GM21515 (cell line): ENCODE data around the gene MAP3K9.

Source experiments
- ATAC-seq: cut with Tn5 transposase; IDR thresholded peaks from one replicate; pipeline ENCODE4 v1.9.1; 2021; ENCODE audit not compliant: unreplicated experiment

Gene MAP3K9

GRCh38 chr14:70788898-70789297 lies 20.4 kb downstream of the MAP3K9 start:
- no peak for ATAC-seq

GRCh38 chr14:70785556-70785955 lies 23.8 kb downstream of the MAP3K9 start:
- no peak for ATAC-seq

GRCh38 chr14:70784886-70785285 lies 24.4 kb downstream of the MAP3K9 start:
- no peak for ATAC-seq

GRCh38 chr14:70782361-70782760 lies 27.0 kb downstream of the MAP3K9 start:
- ATAC-seq: no peak

GRCh38 chr14:70780396-70781075 lies 28.8 kb downstream of the MAP3K9 start:
- peak; percentile 62 for ATAC-seq

GRCh38 chr14:70779667-70780066 lies 29.6 kb downstream of the MAP3K9 start:
- no peak for ATAC-seq

GRCh38 chr14:70776197-70776596 lies 33.1 kb downstream of the MAP3K9 start:
- ATAC-seq: no peak

GRCh38 chr14:70773182-70773862 lies 36.0 kb downstream of the MAP3K9 start:
- ATAC-seq: no peak

- ATAC-seq: no peak
Observed at GRCh38 chr14:70771781-70772212, 37.5 kb downstream of the MAP3K9 start.

- no peak for ATAC-seq
Observed at GRCh38 chr14:70770490-70770889, 38.8 kb downstream of the MAP3K9 start.

GRCh38 chr14:70759398-70759797 lies 49.9 kb downstream of the MAP3K9 start:
- no peak for ATAC-seq

- ATAC-seq: no peak
Observed at GRCh38 chr14:70755655-70756054, 53.7 kb downstream of the MAP3K9 start.

GRCh38 chr14:70754991-70755390 lies 54.3 kb downstream of the MAP3K9 start:
- ATAC-seq: no peak

- no peak for ATAC-seq
Observed at GRCh38 chr14:70753518-70753953, 55.8 kb downstream of the MAP3K9 start.

- no peak for ATAC-seq
Observed at GRCh38 chr14:70748422-70748821, 60.9 kb downstream of the MAP3K9 start.

GRCh38 chr14:70744641-70745040 lies 64.7 kb downstream of the MAP3K9 start:
- no peak for ATAC-seq

- no peak for ATAC-seq
Observed at GRCh38 chr14:70742316-70742715, 67.0 kb downstream of the MAP3K9 start.

GRCh38 chr14:70741482-70741881 lies 67.8 kb downstream of the MAP3K9 start:
- ATAC-seq: no peak

- no peak for ATAC-seq
Observed at GRCh38 chr14:70735043-70735442, 74.3 kb downstream of the MAP3K9 start.

- no peak for ATAC-seq
Observed at GRCh38 chr14:70731447-70732239, 77.7 kb downstream of the MAP3K9 start.

- no peak for ATAC-seq
Observed at GRCh38 chr14:70730393-70730792, 78.9 kb downstream of the MAP3K9 start.
